HG03565 (cell line): ENCODE results near the gene DPH5.
A peak's percentile ranks its signal among the peaks of the same experiment; 100 is the strongest.
"Not testable (repeated sequence)": the region's sequence is repeated elsewhere in the genome, so short reads cannot be mapped to it uniquely, and the experiment has no call there.

Source experiments
- ATAC-seq: cut with Tn5 transposase; IDR thresholded peaks from one replicate; pipeline ENCODE4 v1.9.1; 2021; ENCODE audit warnings: mild to moderate bottlenecking, moderate library complexity; ENCODE audit not compliant: unreplicated experiment

DPH5 gene, protein sequence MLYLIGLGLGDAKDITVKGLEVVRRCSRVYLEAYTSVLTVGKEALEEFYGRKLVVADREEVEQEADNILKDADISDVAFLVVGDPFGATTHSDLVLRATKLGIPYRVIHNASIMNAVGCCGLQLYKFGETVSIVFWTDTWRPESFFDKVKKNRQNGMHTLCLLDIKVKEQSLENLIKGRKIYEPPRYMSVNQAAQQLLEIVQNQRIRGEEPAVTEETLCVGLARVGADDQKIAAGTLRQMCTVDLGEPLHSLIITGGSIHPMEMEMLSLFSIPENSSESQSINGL

DNA sequence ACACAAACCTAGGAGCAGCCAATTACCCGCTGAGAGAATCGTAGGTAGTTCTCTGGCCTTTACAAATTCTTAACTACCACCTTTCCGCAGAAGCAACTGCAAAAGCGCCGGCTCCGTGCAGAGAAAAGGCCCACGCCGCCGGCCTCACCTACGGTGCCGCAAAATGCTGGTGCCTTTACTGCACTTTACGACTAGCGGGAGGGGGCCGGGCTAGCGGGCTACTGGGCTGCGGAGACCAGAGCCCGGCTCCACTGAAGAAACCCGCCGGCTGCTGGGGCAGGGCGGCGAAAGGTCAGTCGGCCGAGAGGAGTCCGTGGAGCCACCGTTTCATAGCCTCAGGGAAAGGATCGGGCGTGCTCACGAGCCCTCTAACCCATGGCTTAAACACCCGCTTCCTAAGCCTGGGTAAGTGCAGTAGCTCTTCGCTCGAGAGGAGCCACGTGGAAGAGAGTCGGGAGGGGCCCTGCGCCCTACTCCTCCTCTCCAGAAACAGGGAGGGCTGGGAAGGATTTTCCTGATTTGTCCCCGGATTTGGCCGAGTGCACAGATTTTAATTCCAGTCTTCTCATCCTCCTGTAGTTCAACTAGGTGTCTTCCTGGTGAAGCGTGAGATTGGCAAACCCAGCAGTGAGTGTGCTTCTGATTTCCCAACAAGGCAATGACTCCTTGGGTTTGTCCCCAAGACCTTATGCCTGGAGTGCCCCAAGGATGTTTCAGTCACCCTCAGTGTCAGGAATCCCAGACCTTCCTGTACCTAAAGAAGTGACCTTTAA is at the start of gene DPH5:
Gene DPH5, minus strand, starts transcription at position 128 of the 773 bp plus-strand sequence. CDS start 341 bp downstream, outside the sequence.
- peak; percentile 62 for ATAC-seq

DNA sequence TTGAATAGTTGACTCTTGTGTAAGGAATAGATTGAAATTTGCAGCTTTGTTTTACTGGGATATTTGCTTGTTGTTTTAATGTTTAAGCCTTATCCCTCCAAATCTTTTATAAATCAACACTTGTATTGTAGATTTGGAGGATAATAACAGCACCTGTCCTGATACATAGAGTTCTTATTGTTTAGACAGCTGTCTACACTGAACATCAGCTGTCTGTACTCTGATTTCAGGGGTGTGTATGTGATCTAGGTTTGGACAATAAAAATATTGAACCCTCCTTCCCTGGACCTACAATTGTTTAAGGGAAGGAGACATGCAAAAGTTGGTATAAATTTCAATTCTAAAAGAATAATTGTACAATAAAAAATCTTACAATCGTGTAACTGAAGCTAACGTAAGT is 48.3 kb upstream of the DPH5 start:
- ATAC-seq = no peak

- ATAC-seq = no peak
Measured at GRCh38 chr1:101071470-101071891, 45.9 kb upstream of the DPH5 start.

- ATAC-seq = no peak
Measured at GRCh38 chr1:101069158-101069557, 43.6 kb upstream of the DPH5 start.

GRCh38 chr1:101066937-101067335 is 41.4 kb upstream of the DPH5 start:
- not testable (repeated sequence) for ATAC-seq

DNA sequence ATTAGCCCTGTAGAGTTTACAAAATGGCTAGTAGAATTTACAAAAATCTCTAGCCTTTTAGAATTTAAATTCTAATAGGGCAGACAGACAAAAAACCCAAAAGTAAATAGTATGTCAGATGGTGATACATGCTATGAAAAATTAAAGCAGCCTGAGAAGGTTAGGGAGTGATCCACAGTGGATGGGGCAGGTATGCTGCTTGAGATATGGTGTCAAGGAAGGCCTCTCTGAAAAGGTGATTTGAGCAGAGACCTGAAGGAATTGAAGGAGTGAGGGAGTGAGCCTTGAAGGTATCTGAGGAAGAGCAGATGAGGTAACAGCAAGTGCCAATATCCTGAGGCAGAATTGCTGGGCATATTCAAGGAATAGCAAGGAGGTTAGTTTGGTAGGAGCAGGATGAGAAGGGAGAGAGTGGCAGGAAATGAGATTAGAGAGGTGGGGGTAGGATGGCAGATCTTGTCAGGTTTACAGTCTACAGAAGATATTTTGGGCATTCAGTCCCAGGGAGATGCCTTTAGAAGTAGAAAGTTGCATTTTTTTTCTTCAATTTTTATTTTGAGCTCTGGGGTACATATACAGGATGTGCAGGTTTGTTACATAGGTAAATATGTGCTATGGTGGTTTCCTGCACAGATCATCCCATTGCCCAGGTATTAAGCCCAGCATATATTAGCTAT is 40.8 kb upstream of the DPH5 start:
- no peak for ATAC-seq

- no peak for ATAC-seq
Measured at GRCh38 chr1:101065575-101065974, 40.0 kb upstream of the DPH5 start.

GRCh38 chr1:101064697-101065096 is 39.1 kb upstream of the DPH5 start:
- no peak for ATAC-seq

GRCh38 chr1:101060992-101061391 is 35.4 kb upstream of the DPH5 start:
- peak; percentile 68 for ATAC-seq

GRCh38 chr1:101059945-101060542 is 34.5 kb upstream of the DPH5 start:
- ATAC-seq = no peak

GRCh38 chr1:101055623-101056022 is 30.0 kb upstream of the DPH5 start:
- no peak for ATAC-seq

DNA sequence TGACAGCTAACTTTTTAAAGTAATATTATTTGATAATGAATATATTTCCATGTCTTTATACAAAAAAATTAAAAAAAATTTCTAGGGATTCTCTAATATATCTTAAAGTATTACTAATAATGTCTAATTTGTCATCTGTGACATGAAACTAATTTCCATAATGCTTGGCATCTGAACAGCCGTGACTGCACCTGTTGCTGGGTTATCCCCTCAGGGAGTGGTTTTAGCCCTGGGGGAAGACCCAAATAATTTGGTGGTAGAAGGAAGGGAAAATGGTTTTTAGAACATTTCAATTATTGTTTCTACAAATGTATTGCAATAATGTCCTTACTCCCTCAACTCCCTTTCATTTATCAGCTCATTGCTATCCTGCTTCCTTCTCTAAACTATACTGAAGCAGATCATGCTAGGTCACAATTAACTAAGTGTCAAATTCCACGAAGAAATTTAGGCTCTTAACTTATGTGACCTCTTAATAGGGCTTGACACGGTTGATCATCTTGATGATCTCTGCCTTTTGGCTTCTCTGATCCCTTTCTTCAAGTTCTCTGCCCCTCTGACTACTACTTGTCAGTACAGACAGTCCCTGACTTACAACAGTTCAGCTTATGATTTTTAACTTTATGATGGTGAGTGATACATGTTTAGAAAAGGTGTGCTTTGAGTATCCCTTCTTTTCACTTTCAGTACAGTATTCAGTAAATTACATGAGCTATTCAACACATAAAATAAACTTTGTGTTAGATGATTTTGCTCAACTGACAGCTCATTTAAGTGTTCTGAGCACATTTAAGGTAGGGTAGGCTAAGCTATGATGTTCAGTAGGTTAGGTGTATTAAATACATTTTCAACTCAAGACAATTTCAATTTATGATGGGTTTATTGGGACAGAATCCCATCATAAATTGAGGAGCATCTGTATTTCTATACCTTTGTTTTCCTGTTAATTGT is 26.4 kb upstream of the DPH5 start:
- ATAC-seq = peak; percentile 86

- no peak for ATAC-seq
Measured at GRCh38 chr1:101050869-101051268, 25.3 kb upstream of the DPH5 start.

- no peak for ATAC-seq
Measured at GRCh38 chr1:101044749-101045148, 19.2 kb upstream of the DPH5 start.

GRCh38 chr1:101044259-101044658 is 18.7 kb upstream of the DPH5 start:
- no peak for ATAC-seq

DNA sequence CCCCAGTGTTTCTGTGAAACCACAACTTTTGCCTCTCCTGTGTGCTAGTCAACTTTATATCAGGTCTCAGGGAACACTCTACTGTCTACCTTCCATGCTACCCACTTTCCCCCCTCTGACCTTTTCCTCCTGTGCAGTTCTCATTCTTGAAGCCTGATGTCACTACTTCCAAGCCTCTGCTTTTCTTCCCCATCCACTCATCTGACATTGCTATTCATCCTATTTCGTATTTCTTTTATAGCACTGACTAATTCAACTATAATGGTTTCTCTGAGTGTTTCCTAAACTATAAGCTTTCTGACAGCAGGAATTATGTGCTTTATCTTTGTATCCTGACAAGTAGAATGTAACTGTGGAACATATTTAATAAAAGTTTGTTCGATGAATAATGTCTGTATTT is 18.2 kb upstream of the DPH5 start:
- ATAC-seq = no peak

- no peak for ATAC-seq
Measured at GRCh38 chr1:101041300-101041699, 15.7 kb upstream of the DPH5 start.

GRCh38 chr1:101040666-101041065 is 15.1 kb upstream of the DPH5 start:
- ATAC-seq = no peak

DNA sequence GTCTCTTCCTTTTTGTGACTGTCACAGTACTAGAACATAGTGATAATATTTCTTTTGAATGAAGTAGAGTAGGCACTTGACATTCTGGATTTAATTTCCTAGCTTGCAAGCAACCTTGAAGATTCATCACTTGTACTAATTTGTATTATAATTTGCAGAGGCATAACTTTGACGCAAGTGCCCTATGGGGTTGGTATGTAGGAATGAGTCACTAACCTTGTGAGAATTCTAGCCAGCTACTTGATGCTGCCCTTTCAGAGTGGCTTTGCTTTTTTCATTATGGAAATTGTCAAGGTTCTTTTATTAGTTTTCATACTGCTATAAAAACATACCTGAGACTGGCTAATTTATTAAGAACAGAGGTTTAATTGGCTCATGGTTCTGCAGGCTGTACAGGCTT is 13.7 kb upstream of the DPH5 start:
- no peak for ATAC-seq

- ATAC-seq = no peak
Measured at GRCh38 chr1:101037316-101037715, 11.7 kb upstream of the DPH5 start.
